ENCODE data around the gene ANXA2.
"Not testable (repeated sequence)": the region's sequence is repeated elsewhere in the genome, so short reads cannot be mapped to it uniquely, and the experiment has no call there.

The ANXA2 gene

DNA sequence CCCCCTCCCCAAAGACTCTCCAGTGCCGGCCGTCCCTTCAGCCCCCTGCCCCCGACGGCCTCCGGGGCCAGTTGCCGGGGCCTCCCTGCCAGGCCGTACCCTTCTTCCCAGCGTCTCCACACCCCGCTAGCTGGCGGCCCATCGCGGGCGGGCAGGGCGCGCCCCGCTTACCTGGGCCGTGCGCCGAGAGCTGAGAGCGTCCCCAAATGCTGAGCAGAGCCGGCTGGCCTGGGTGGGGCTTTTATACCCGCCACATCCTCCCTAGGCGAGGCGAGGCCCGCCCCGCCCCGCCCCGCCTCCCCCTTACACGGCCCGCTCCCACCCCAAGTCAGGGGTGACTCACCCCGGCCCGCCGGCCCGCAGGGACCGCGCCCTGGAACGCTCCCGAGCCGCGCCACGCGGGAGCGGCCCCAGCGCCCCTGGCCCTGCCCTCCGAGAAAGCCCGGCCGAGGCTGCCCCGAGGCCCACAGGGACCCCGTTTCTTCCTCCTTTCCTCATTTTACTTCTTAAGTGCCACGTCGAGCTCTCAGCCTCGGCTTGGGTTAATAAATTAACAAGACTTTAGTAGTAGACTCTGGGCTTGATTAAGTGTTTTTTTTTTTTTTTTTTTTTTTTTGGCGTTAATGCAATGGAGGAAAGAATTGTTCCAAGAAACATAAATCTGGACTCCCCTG is at the start of gene ANXA2:
Gene ANXA2 (minus strand): TSS at position 215 of the 674 bp plus-strand sequence. CDS start 11,911 bp downstream, outside the sequence.
- DNase-seq (ENCODE audit: low spot score): peak; percentile 58

DNA sequence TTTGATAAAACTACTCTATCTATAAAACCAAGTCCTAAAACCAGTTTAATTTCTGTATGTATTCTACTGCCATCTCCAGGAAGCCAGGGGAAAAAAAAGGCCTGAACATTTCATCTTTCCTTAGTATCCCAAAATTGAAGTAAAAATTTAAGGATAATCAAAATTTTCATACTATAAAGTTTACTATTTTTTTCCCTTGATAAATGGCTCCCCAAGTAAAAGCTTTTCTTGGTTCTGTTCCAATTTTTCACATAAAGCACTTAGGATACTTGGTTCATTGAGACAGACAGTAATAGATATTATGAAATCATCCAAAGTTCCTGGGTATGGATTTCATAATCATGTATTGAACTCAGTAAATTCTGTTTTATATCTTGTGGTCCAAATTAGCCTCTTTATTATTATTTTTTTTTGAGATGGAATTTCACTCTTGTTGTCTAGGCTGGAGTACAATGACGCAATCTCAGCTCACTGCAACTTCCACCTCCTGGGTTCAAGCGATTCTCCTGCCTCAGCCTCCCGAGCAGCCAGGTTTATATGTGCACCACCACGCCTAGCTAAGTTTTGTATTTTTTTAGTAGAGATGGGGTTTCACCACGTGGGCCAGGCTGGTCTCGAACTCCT is 46.6 kb upstream of the ANXA2 start:
- no peak for DNase-seq (ENCODE audit: low spot score)

DNA sequence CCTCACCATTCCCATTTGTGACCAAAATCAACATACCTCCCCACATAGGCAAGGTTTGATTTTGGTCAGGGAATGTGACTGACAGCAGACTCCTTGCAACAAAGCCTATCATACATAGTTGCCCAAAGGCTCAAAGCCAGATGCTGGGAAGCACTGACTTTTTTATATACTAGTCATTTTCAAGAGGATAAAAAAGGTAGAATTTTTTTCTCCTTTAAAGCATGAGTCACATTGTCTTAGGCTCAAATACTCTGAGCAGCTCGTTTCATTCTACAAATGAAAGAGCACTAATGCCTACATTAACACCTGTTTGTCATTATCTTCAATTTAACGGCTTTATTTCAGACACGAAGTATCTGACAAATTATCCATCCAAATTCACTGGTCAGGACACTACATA is 45.0 kb upstream of the ANXA2 start:
- no peak for DNase-seq (ENCODE audit: low spot score)

DNA sequence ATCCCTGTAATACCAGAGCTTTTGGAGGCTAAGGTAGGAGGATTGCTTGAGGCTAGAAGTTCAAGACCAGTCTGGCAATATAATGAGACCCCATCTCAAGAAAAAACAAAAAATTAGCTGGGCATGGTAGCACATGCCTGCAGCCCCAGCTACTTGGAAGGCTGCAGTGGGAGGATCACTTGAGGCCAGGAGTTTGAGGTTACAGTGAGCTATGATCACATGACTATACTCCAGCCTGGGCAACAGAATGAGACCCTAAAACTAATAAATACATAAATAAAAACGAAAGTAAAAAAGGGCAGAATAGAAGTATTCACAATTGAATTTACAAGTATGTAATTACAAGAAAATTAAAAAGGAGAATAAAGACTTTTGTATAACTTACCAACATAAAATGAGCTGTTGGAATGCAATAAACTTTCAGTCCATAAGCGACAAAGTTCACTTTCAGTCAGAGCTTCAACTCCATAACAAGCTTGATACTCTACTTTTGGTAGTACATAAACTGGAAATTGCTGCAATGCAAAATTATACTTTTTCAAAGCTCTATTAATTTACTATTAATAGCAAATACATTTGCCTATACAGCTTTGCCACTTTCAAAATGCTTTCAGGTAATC is 44.4 kb upstream of the ANXA2 start:
- DNase-seq (ENCODE audit: low spot score): no peak

DNA sequence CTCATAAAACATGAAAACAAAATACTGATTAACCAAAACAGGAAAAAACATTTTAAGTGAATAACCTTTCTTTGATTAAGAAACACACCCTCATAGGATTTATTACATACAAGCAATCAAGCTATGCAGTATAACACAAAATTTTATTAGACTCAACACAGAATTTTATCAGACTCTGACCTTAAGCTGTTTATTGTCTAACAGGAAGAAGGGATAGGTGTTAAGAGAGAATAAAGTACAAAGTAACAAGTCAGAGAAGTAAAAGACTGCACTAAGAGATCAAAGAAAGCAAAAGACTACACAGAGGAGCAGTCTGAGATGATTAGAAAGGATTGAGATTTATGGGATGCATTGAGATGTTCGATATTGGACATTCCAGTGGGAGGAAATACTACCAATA is 43.5 kb upstream of the ANXA2 start:
- no peak for DNase-seq (ENCODE audit: low spot score)

DNA sequence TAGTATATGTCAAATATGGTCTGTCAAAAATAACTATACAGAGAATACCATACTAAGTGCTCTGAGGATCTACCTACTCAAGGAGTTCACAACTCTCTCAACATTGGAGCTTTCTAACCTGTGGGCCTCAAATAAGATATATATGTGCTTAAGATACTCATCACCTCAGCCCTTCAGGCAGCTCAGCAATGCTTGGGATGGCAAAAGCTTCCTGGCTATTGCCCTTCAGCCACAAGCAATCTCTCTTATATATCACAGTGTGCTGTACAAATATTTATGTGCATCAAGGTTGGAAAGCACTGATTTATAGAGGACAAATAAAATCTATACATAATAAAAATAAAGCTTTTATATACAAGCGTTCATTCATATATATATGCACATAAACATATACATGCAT is 40.9 kb upstream of the ANXA2 start:
- no peak for DNase-seq (ENCODE audit: low spot score)

DNA sequence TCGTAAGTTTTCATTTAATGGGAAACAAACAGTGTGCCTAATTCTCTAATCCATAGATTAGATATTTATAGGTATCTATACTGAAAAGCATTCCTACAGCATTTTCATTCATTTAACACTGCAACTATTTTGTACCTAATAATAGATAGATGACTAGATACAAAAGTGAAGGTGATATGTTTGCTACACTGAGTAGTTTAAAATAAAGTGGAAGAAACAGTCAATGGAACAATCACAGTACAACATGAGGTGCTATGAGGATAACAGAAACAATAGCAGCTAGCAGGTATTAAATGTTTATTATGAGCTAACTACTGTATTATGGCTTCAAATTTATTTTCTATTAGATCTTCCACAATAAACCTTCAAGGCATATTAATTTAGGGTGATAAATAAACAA is 31.1 kb upstream of the ANXA2 start:
- DNase-seq (ENCODE audit: low spot score): no peak

DNA sequence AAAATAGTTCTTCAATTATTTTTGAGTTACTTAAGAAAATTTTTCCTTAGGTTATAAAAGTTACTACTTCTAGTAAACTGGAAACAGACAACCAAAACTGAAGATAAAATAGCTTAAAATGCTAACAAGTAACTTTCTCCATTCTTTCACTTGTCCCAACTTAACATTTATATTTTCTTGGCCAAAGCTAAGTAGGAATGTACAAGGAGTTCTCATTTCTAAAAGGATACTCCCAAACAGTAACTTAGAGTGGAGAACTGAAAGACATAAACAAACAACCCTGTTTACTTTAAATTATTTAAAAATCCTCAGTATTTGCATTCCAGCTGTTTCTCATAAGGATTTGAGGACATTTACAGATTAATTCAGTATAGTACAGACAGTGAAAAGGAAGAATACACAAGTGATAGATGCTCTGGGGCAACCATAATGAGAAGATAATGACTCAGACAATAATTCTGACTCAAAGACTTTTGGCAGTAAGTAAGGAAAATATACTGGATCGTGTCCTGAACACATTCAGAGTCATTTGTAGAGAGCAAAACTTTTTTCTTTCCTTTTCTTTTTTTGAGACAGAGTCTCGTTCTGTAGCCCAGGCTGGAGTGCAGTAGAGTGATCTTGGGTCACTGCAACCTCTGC is 29.2 kb upstream of the ANXA2 start:
- no peak for DNase-seq (ENCODE audit: low spot score)

DNA sequence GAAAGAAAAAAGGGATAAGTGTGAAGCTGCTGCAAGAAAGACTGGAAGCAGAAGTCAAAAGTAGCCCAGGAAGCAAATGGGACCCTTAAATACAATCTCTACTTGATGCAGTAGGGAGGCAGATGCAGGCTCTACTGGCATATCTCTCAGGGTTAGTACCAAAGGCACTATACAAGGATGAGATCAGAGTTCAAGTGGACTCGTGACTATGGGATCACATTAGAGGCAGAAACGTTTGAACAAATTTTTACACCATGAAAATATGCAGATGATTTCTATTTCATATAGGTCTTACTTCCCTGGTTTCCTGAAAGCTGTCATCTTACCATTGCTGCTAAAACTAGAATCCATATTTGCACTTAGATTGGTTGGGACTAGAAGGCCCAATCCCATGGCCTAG is 27.7 kb upstream of the ANXA2 start:
- no peak for DNase-seq (ENCODE audit: low spot score)

DNA sequence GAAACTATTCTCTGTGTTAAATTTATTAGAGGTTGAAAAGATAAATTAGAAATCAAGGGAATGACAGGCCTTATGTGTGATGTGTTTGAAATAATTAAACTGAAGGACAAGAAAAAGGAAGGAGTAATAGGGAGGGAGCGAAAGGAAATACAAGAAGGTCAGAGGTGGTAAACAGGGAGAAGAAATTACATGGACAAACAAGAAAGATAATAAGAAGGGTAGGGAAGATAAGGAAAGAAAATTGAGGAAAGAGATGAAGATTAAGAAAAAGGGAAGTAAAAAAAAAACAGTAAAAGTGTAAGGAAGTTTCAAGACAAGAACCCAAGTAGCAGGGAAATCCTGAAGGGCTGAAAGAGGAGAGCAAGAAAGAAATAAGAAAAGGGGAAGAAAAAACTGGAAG is 26.2 kb upstream of the ANXA2 start:
- no peak for DNase-seq (ENCODE audit: low spot score)

DNA sequence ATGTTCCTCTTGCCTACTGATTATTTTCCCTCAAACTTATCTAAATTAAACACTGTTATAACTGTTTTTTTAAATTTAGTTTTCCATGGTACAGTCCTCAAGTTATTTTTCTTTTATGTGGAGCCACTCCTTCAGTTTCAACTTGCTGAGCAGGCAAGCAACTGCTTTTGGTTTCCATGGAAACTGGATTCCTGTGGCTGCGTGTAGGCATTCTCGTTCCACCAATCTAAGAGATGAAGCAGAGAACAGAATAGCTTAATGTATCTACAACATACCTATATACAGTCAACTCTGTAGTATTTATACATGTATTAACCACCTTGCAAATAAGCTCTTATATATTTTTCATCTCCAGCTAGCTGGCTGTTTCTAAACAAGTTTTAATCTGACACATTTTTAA is 25.8 kb upstream of the ANXA2 start:
- no peak for DNase-seq (ENCODE audit: low spot score)

DNA sequence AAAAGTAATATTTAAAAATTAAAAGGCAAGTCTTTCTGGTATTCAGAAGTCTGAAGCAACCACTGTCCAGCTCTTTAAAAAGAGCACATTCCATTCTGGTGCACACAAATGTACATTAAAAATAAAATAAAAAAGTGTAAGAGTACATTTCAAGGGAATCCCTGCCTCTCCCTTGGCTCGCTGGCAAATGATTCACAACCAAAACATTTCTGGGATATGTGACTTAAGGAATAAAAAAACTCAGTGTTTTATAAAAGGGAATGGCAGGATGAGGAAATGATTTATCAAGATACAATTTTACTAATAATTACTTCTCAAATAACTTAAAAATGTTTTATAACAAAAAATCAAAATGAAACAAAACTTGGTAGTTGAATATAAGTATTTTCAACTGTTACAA is 23.8 kb upstream of the ANXA2 start:
- DNase-seq (ENCODE audit: low spot score): no peak

DNA sequence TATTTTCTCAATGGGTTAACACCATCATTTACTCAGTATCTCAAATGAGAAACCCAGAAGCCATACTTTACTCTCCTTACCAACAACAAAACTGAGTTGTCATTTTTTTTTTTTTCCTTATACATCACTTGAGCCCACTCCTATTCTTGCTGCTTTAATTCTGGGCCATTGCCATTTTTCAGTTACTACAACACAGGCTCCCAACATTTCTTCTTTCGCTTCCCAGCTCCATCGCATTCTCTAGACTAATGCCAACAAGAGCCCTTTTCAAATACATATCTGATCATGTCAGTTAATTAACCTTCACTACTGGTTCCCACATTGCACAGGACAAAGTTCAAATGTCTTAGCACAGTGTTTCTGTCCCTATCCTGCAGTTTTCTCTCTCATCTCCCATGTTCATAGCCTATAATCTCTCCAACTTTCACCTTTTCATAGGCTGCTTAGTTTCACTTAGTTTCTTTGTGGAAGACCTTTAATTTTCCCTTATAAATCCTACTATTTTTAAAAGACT is 22.5 kb upstream of the ANXA2 start:
- no peak for DNase-seq (ENCODE audit: low spot score)

DNA sequence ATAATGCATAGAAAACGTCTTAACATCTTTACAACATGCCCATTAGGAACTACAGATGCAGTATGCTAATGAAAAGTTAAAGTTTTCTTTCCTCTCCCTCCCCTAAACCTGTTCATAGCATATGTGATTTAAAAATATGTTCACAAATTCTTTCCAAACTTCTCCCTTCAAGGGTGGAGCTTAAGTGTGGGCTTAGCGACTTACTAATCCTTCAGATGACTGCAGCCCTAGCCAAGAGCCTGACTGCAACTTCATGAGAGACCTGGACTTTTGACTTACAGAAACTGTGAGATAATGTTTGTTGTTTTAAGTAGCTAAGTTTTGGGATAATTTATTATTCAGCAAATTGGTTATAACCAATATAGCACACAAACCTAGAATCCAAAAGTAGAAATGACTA is 22.0 kb upstream of the ANXA2 start:
- DNase-seq (ENCODE audit: low spot score): no peak

DNA sequence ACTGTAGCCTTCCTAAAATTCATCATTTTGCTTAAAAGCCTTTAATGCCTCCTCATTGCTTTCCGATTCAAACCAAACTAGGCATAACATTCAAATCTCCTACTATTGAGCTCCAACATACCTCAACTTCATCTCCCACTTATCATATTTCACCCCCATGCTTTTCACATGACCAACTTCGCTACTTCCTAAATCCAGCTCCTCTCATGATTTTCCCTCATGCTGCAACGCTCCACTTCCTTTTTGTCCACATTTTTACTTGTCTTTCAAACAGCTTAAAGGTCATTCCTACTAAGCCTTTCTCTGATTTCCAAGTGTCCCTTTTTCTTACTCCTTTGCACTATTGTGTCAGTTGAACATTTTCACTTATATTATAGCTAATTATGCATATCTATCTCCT is 20.3 kb upstream of the ANXA2 start:
- DNase-seq (ENCODE audit: low spot score): no peak

DNA sequence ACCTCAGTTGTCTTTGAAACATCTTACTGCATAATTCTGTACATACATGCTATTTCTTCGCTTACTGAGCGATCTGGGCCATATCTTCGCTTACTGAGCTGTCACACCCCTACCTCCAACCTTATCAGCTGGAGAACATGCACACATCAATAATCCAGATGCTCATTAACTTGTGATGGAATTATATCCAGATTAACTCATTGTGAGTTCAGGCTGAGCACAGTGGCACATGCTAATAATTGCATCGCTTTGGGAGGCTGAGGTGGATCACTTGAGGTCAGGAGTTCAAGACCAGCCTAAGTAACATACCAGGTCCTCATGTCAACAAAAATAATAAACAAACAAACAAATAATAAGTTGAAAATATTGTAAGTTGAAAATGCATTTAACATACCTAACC is 19.3 kb upstream of the ANXA2 start:
- peak; percentile 16 for DNase-seq (ENCODE audit: low spot score)

DNA sequence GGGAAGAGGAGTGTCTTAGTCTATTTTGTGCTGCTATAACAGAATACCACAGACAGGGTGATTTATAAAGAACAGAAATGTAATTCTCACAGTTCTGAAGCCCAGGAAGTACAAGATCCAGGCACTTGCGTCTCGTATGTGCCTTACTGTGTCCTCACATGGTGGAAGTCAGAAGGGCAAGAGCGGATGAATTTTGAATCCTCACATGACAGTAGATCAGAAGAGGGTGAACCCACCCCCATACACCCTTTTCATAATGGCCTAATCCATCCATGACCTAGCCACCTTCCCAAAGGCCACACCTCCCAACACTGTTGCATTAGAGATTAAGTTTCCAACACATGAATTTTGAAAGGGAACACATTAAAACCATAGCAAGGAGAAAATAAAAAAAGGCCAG is 18.7 kb upstream of the ANXA2 start:
- DNase-seq (ENCODE audit: low spot score): no peak

DNA sequence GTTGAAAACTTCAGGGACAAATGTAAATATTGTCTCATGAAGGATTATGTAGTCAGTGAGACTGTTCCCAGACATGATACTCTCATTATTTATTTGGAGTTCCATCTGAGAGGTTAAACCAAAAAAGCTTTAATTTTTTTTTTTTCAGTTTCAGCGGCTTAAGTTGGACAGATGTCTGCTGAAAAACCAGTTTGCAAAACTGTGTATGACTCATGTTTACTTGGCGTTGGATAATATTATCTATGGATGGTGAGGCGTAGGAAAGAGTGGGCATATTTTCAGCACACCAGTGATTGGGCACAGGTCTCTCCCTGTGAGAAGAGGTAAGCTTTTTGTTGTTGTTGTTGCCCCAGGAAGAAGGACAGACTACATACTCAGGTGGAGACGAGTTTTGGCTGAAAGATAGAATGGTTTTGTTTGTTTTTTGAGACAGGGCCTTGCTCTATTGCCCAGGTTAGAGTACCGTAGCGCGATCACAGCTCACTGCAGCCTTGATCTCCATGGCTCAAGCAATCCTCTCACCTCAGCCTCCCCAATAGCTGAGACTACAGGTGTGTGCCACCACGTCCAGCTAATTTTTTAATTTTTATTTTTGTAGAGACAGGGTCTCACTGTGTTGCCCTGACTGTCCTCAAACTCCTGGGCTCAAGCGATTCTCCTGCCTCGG is 16.4 kb upstream of the ANXA2 start:
- DNase-seq (ENCODE audit: low spot score): no peak

DNA sequence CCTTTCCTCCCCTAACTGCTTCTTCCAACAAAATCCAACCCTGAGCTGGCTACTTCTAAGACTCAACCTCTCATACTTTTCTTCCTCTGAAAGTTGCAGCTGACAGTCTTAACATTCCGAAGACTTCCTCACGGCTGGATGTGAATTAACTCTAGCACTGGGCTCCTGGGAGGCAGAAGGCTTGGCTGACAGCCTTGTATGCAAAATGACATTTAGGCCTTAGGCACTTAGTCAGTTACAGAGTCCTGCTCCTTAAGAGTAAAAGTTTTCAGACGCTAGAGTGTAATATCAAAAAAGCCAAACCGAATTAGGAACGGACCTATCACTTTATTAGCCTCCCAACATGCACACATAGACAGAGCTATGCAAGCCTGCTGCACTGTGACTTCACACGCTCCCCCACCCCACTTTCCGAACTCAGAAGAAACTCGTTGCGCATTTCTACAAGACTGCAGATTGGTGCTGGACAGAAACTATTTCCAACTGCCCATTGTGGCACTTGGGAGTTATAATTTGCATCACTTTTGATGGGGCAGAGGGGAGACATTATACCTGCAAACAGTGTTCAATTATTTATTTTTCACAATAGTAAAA is 15.5 kb upstream of the ANXA2 start:
- DNase-seq (ENCODE audit: low spot score): no peak

DNA sequence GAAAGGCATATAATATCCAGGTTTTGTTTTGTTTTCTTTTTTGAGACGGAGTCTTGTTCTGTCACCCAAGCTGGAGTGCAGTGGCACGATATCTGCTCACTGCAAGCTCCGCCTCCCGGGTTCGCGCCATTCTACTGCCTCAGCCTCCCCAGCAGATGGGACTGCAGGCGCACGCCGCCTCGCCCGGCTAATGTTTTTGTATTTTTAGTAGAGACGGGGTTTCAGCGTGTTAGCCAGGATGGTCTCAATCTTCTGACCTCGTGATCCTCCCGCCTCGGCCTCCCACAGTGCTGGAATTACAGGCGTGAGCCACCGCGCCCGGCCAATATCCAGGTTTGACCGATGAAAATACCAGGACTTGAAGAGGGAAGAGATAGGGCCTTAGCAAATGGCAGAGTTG is 15.0 kb upstream of the ANXA2 start:
- DNase-seq (ENCODE audit: low spot score): not testable (repeated sequence)

DNA sequence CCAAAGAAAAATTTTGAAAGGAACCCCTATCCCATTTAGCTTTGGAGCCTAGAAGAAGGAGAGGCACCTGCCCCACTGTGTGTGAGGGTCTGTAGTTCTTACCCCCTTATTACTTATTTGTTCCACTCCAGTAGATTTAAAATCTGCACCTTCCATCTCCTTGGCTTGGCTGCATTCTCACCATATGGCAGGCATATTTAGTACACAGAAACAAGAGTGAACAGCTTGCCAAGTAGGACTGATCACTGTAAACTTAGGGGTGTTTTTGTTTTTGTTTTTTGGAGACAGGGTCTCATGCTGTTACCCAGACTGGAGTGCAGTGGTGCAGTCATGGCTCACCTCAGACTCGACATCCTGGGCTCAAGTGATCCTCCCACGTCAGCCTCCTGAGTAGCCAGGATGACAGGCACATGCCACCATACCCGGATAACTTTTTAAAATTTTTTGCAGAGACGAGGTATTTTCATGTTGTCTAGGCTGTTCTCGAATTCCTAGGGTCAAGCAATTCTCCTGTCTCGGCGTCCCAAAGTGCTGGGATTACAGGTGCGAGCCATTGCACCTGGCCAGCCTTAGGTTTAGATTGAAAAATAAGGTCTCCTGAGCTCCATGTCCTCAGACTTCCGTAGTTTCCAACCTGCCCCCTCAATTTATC is 14.1 kb upstream of the ANXA2 start:
- no peak for DNase-seq (ENCODE audit: low spot score)

DNA sequence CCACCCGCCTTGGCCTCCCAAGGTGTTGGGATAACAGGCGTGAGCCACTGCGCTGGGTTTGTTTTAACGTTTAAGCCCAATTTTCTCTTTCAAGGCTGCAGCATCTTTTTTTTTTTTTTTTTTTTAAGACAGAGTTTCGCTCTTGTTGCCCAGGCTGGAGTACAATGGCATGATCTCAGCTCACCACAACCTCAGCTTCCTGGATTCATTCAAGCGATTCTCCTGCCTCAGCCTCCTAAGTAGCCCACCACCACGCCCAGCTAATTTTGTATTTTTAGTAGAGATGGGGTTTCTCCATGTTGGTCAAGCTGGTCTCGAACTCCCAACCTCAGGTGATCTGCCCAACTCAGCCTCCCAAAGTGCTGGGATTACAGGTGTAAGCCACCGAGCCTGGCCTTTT is 12.6 kb upstream of the ANXA2 start:
- DNase-seq (ENCODE audit: low spot score): not testable (repeated sequence)

Data from hematopoietic multipotent progenitor cell treated with erythropoietin and hydrocortisone succinate and interleukin-3 and kit ligand, for 17 days (in vitro differentiated cells).